ENCODE results near the gene NECAB2.

Gene NECAB2

DNA sequence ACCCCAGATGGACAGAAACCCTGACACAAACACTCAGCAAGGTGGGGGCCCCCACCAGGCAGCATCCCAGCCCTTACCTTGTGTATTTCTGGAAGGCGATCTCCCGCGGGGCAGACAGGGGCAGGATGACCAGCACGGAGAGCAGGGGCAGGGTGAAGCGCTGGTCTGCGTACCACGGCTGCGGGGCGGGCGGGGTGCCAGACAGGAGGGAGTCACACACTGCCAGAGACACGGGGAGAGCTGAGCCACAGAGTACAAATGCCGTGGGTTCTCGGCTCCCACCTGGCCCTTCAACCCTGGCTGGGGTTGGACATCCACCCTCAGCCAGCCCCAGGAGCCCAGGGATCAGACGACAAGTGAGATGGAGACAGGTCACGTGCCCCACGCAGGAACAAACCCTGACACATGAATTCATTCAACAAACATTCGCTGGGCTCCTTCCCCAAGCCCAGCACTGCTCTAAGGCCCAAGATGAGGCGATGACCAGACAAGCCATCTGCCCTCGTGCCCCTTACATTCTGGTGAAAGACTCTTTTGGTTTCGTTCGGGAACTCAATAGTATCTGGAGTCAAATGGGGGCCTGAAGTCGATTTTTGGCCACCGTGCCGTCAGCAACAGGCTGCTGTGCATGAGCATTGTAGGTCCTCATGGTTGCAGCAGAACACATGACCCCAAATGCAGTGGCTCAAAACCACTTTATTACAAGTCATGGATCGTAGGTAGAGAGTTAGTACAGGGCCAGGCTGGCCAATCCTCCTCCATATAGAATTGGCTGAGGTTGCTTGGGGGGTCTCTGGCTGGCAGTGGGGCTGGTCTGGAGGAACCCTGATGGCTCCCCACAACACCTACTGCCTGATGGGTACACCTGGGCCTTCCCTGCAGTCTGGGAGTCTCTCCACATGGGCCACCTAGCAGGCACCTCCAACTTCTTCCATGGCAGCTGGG is 65.5 kb downstream of the NECAB2 start:
- no peak overlapping the region for H3K9ac ChIP-seq (ENCODE audit: low read length)
- no peaks in the 10 kb centered on the region for H3K27me3 ChIP-seq (ENCODE audit: control insufficient read depth, insufficient read depth, low read length)
- H3K36me3 ChIP-seq (ENCODE audit: control insufficient read depth, insufficient read depth, low read length), result no peaks in the 10 kb centered on the region
- H3K4me1 ChIP-seq (ENCODE audit: control insufficient read depth, insufficient read depth, low read length), result no peaks in the 10 kb centered on the region
- no peak overlapping the region for H3K27ac ChIP-seq (ENCODE audit: low read depth, low read length)
- no peak overlapping the region for H3K4me3 ChIP-seq (ENCODE audit: low read length)

- no peaks in the 10 kb centered on the region for H3K27me3 ChIP-seq (ENCODE audit: control insufficient read depth, insufficient read depth, low read length)
- no peak overlapping the region for H3K4me3 ChIP-seq (ENCODE audit: low read length)
- H3K27ac ChIP-seq (ENCODE audit: low read depth, low read length), result no peak overlapping the region
- no peaks in the 10 kb centered on the region for H3K4me1 ChIP-seq (ENCODE audit: control insufficient read depth, insufficient read depth, low read length)
- no peaks in the 10 kb centered on the region for H3K36me3 ChIP-seq (ENCODE audit: control insufficient read depth, insufficient read depth, low read length)
- H3K9ac ChIP-seq (ENCODE audit: low read length), result no peak overlapping the region
Measured at GRCh38 chr16:84034516-84034915, 66.5 kb downstream of the NECAB2 start.

DNA sequence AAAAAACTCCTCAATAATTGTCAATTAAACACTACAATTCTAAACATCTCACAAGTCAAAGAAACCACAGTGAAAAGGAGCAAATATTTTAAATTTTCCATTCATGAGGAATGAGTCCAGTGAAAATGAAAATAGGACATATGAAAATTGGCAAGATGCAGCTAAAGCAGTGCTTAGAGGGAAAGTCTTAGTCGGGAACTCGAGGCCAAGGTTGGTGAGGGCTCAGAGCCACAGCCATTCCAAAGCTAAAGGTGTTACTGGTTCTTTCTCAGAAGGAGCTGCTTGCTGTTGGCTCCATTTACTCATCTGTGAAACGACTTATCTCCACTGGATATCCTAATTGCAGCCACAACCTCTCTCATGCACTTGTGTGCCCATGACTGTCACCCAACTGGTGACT is 68.1 kb downstream of the NECAB2 start:
- Histone ChIP-seq H3K9ac (ENCODE audit: low read length) (no peak overlapping the region), H3K36me3 (ENCODE audit: control insufficient read depth, insufficient read depth, low read length) (no peaks in the 10 kb centered on the region), H3K27ac (ENCODE audit: low read depth, low read length) (no peak overlapping the region)

DNA sequence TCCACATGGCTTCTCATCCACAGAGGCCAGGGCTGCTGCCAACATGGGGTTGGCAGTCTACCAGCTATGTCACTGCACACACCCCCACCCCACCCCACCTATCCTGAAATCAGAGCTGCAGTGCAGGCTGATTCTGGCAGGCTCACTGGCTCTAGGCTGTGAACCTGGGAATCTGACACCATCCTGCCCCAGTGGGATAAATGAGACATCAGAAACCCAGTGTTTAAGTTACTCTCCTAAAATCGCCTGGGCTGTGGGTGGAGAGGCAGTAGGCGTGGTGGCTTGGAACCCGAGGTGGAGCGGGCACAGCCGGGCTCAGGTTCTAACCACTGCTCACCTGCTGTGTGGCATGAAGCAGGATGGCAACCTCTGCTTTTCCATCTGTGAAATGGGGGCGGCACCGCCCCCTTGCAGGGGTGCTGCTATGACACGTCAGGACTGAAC is 69.0 kb downstream of the NECAB2 start:
- H3K36me3 ChIP-seq (ENCODE audit: control insufficient read depth, insufficient read depth, low read length), result no peaks in the 10 kb centered on the region
- H3K27ac ChIP-seq (ENCODE audit: low read depth, low read length), result no peak overlapping the region
- H3K4me3 ChIP-seq (ENCODE audit: low read length), result no peak overlapping the region
- H3K9ac ChIP-seq (ENCODE audit: low read length), result no peak overlapping the region
- no peaks in the 10 kb centered on the region for H3K27me3 ChIP-seq (ENCODE audit: control insufficient read depth, insufficient read depth, low read length)
- H3K4me1 ChIP-seq (ENCODE audit: control insufficient read depth, insufficient read depth, low read length), result no peaks in the 10 kb centered on the region

More for the DNA sequence above, 68.1 kb downstream of the NECAB2 start:
- Histone ChIP-seq H3K4me3 (ENCODE audit: low read length) (no peak overlapping the region), H3K27me3 (ENCODE audit: control insufficient read depth, insufficient read depth, low read length) (no peaks in the 10 kb centered on the region), H3K4me1 (ENCODE audit: control insufficient read depth, insufficient read depth, low read length) (no peaks in the 10 kb centered on the region)

DNA sequence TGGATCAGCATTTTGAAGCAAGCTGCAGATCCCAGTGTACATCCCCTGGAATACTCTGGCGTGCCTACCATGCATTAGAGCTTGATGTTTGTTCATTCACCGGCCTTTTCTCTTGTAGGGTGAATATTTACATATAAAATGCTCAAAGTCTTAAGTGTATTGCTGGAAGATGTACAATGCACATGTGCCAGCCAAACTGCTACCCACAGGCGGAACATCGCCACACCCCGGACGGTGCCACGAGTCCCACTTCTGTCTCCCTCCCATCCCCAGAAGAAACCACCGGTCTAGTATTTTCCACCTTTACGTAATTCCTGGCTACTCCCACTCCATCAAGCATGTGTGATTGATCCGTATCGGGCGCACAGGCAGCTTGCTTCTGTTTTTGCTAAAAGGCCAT is 70.4 kb downstream of the NECAB2 start:
- Histone ChIP-seq H3K27me3 (ENCODE audit: control insufficient read depth, insufficient read depth, low read length) (no peaks in the 10 kb centered on the region), H3K27ac (ENCODE audit: low read depth, low read length) (no peak overlapping the region), H3K36me3 (ENCODE audit: control insufficient read depth, insufficient read depth, low read length) (no peaks in the 10 kb centered on the region), H3K4me3 (ENCODE audit: low read length) (no peak overlapping the region), H3K4me1 (ENCODE audit: control insufficient read depth, insufficient read depth, low read length) (no peaks in the 10 kb centered on the region), H3K9ac (ENCODE audit: low read length) (no peak overlapping the region)

GRCh38 chr16:84039696-84040095 is 71.7 kb downstream of the NECAB2 start:
- no peak overlapping the region for H3K9ac ChIP-seq (ENCODE audit: low read length)
- no peak overlapping the region for H3K4me3 ChIP-seq (ENCODE audit: low read length)
- no peak overlapping the region for H3K27ac ChIP-seq (ENCODE audit: low read depth, low read length)
- no peaks in the 10 kb centered on the region for H3K36me3 ChIP-seq (ENCODE audit: control insufficient read depth, insufficient read depth, low read length)
- H3K4me1 ChIP-seq (ENCODE audit: control insufficient read depth, insufficient read depth, low read length), result no peaks in the 10 kb centered on the region
- no peaks in the 10 kb centered on the region for H3K27me3 ChIP-seq (ENCODE audit: control insufficient read depth, insufficient read depth, low read length)

DNA sequence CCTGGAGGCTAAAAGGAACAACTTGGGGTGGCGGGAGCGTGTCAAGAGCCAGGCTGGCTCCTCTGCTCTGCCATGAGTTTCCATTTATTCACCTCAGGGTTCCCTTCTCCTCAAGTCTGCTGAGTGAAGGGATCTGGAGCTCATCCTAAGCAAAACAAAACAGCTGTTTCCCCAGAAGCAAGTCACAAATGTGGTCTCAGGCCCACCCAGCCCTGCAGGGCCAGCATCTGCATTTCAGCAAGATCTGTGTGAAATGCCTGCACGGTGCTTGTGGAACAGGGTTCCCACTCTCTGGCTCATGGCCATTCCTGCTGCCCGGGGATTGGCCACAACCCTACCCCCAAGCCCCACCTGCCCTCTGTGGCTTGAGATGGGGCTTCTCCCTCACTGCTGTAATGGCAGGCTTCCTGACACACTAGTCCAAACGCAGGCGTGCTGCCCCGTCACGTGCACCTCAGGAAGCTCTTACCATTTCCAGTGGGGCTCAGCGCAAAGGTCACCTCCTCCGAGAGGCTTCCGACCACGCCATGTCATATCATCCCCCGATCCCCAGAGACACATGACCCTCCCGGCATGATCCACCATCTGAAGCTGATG is 72.3 kb downstream of the NECAB2 start:
- Histone ChIP-seq H3K36me3 (ENCODE audit: control insufficient read depth, insufficient read depth, low read length) (no peaks in the 10 kb centered on the region), H3K27me3 (ENCODE audit: control insufficient read depth, insufficient read depth, low read length) (no peaks in the 10 kb centered on the region), H3K4me3 (ENCODE audit: low read length) (no peak overlapping the region), H3K4me1 (ENCODE audit: control insufficient read depth, insufficient read depth, low read length) (no peaks in the 10 kb centered on the region), H3K9ac (ENCODE audit: low read length) (no peak overlapping the region), H3K27ac (ENCODE audit: low read depth, low read length) (no peak overlapping the region)

DNA sequence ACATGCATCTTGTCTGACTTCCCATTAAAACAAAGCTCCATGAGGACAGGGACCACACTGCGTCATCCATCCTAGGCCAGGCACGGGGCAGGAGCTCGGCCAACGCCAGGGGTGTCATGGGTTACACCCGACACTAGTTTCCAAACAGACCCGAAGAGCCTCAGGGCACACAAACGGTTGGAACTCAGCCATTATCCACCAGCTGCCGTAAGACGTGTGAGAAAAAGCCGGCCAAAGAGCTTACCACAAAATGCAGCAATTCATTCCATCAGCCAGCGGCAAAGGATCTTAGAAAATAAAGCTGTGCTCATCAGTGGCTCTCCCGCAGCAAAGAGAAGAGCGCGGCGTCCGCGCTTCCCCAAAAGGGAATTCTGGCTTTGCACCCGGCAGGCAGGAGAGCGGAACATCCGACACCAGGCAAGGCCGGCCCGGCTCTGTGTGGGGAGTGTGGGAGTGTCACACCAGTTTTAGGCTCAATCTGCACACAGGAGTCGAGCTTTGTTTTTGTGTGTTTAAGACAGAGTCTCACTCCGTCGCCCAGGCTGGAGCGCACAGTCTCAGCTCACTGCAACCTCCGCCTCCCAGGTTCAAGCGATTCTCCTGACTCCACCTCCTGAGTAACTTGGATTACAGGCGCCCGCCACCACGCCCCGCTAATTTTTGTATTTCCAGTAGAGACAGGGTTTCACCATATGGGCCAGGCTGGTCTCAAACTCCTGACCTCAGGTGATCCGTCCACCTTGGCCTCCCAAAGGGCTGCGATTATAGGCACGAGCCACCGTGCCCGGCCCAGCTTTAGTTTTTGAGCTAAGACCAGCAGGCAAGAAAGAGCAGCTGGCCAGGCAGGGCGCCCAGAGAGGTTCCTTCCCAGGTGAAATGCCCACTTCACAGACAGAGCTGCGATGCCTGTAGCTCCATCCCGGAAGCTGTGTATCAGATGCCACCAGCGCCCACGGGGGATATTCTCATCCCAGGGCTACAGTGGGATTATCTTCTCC is 73.1 kb downstream of the NECAB2 start:
- no peaks in the 10 kb centered on the region for H3K27me3 ChIP-seq (ENCODE audit: control insufficient read depth, insufficient read depth, low read length)
- H3K4me1 ChIP-seq (ENCODE audit: control insufficient read depth, insufficient read depth, low read length), result no peaks in the 10 kb centered on the region
- H3K9ac ChIP-seq (ENCODE audit: low read length), result no peak overlapping the region
- H3K4me3 ChIP-seq (ENCODE audit: low read length), result no peak overlapping the region
- no peaks in the 10 kb centered on the region for H3K36me3 ChIP-seq (ENCODE audit: control insufficient read depth, insufficient read depth, low read length)
- H3K27ac ChIP-seq (ENCODE audit: low read depth, low read length), result no peak overlapping the region

- H3K4me1 ChIP-seq (ENCODE audit: control insufficient read depth, insufficient read depth, low read length), result no peaks in the 10 kb centered on the region
- no peaks in the 10 kb centered on the region for H3K36me3 ChIP-seq (ENCODE audit: control insufficient read depth, insufficient read depth, low read length)
- no peak overlapping the region for H3K27ac ChIP-seq (ENCODE audit: low read depth, low read length)
- no peak overlapping the region for H3K9ac ChIP-seq (ENCODE audit: low read length)
- H3K27me3 ChIP-seq (ENCODE audit: control insufficient read depth, insufficient read depth, low read length), result no peaks in the 10 kb centered on the region
- no peak overlapping the region for H3K4me3 ChIP-seq (ENCODE audit: low read length)
Measured at GRCh38 chr16:84041881-84042280, 73.8 kb downstream of the NECAB2 start.

DNA sequence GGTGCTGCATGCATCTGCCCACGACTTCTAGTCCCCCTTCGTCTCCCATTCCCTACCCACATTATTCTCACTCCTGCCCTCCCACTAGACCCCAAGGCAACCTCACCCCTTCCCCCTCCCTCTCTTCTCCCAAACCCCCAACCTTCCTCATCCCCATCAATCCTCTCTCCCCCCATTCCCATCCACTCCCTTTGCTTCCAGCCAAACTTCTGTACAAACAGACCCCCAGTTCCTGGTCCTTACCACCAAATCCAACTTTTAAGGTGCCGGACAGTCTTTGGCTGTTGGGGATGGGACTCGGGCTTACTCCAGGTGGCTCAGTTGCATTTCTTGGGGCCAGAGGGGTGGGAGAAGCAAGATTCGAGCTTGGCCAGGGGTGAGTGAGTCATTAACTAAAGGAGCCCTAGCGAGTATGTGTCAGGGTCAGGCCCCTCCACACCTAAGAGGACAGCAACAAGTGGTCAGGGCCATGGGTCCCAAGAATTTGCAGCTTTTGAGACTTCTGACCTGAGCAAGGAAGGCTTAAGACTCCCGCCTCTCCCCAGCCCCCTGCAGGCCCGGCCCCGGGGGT is 74.3 kb downstream of the NECAB2 start, which contains the start of gene SLC38A8:
Gene SLC38A8 (minus strand): TSS at position 488 of the 571 bp plus-strand sequence. CDS start 638 bp downstream, outside the sequence.
- no peak within 1 kb of the TSS for H3K27ac ChIP-seq (ENCODE audit: low read depth, low read length)

DNA sequence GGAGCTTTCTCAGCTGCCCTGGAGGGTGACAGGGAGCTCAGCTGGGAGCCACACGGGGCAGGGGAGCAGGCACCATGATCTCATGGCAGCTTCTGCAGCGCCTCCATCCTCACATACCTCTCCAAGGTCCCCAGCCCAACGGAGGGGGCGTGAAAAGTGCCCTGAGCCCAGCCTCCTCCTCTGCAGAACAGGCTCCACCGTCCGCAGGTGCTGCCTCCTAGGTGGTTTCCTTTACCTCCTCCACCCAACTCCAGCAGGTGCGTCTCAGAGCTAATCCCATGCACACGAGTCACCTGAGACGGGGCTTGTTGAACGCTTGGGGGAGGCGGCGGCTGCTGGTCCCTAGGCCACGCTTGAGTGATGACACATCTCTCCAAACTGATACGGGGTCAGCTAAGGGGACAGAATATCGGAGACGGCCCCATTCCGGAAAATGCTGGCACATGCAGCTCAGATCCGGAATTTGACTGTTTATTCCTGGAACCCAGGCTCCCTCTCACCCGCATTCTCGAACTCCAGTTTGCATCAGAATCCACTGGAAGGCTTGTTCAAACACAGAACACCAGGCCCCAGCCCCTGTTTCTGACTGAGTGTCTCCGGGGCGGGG is 74.9 kb downstream of the NECAB2 start:
- H3K27ac ChIP-seq (ENCODE audit: low read depth, low read length), result no peak overlapping the region
- H3K36me3 ChIP-seq (ENCODE audit: control insufficient read depth, insufficient read depth, low read length), result no peaks in the 10 kb centered on the region
- no peaks in the 10 kb centered on the region for H3K4me1 ChIP-seq (ENCODE audit: control insufficient read depth, insufficient read depth, low read length)
- H3K9ac ChIP-seq (ENCODE audit: low read length), result no peak overlapping the region
- no peak overlapping the region for H3K4me3 ChIP-seq (ENCODE audit: low read length)
- no peaks in the 10 kb centered on the region for H3K27me3 ChIP-seq (ENCODE audit: control insufficient read depth, insufficient read depth, low read length)

More for the DNA sequence above, 74.3 kb downstream of the NECAB2 start, which contains the start of gene SLC38A8:
- no peaks in the 10 kb centered on the region for H3K36me3 ChIP-seq (ENCODE audit: control insufficient read depth, insufficient read depth, low read length)
- H3K4me3 ChIP-seq (ENCODE audit: low read length), result no peak within 1 kb of the TSS
- H3K4me1 ChIP-seq (ENCODE audit: control insufficient read depth, insufficient read depth, low read length), result no peaks in the 10 kb centered on the region
- H3K27me3 ChIP-seq (ENCODE audit: control insufficient read depth, insufficient read depth, low read length), result no peaks in the 10 kb centered on the region
- no peak within 1 kb of the TSS for H3K9ac ChIP-seq (ENCODE audit: low read length)

Data from rectal smooth muscle tissue (tissue), 1 donor.